ENCODE results near the gene TENM4. TPM values are rescaled to one million over a fixed set of nuclear protein-coding genes. Genes with fewer than 3 reads are reported as not detected.

The TENM4 gene
- total RNA-seq, 1 donor from 2014 or later, result 117 TPM

- H3K27me3 Mint-ChIP-seq, result no peaks in the 10 kb centered on the region
- H3K4me3 Mint-ChIP-seq (ENCODE audit: low read depth), result no peak overlapping the region
- peaks cover 21% of the 10 kb centered on the region for H3K36me3 Mint-ChIP-seq (ENCODE audit: insufficient read depth)
- H3K9me3 Mint-ChIP-seq (ENCODE audit: low read depth), result no peaks in the 10 kb centered on the region
- no peak overlapping the region for H3K27ac Mint-ChIP-seq
- peaks cover 9% of the 10 kb centered on the region for H3K4me1 Mint-ChIP-seq (ENCODE audit: low read depth)
- DNase-seq (ENCODE audit: low spot score, unreplicated experiment), result no peak
- TF ChIP-seq CTCF (IDR thresholded peaks at IDR 0.05; ENCODE audit: unreplicated experiment), result no peak
These were observed 650.0 kb downstream of the TENM4 start for GRCh38 chr11:78790784-78791183.

- Mint-ChIP-seq H3K27ac (no peak overlapping the region), H3K4me1 (ENCODE audit: low read depth) (peaks cover 17% of the 10 kb centered on the region), H3K27me3 (no peaks in the 10 kb centered on the region), H3K36me3 (ENCODE audit: insufficient read depth) (peaks cover 20% of the 10 kb centered on the region), H3K9me3 (ENCODE audit: low read depth) (no peaks in the 10 kb centered on the region), H3K4me3 (ENCODE audit: low read depth) (no peak overlapping the region)
- TF ChIP-seq CTCF (IDR thresholded peaks at IDR 0.05; ENCODE audit: unreplicated experiment), result no peak
- no peak for DNase-seq (ENCODE audit: low spot score, unreplicated experiment)
These were observed 651.5 kb downstream of the TENM4 start for GRCh38 chr11:78789375-78789774.

GRCh38 chr11:78788533-78788932 is 652.3 kb downstream of the TENM4 start:
- no peak overlapping the region for H3K4me3 Mint-ChIP-seq (ENCODE audit: low read depth)
- no peak overlapping the region for H3K27ac Mint-ChIP-seq
- H3K36me3 Mint-ChIP-seq (ENCODE audit: insufficient read depth), result peaks cover 17% of the 10 kb centered on the region
- H3K27me3 Mint-ChIP-seq, result no peaks in the 10 kb centered on the region
- no peak for TF ChIP-seq CTCF (IDR thresholded peaks at IDR 0.05; ENCODE audit: unreplicated experiment)
- H3K4me1 Mint-ChIP-seq (ENCODE audit: low read depth), result peaks cover 24% of the 10 kb centered on the region
- no peak for DNase-seq (ENCODE audit: low spot score, unreplicated experiment)
- no peaks in the 10 kb centered on the region for H3K9me3 Mint-ChIP-seq (ENCODE audit: low read depth)

GRCh38 chr11:78787696-78788095 is 653.1 kb downstream of the TENM4 start:
- no peak overlapping the region for H3K27ac Mint-ChIP-seq
- H3K9me3 Mint-ChIP-seq (ENCODE audit: low read depth), result no peaks in the 10 kb centered on the region
- no peak overlapping the region for H3K4me3 Mint-ChIP-seq (ENCODE audit: low read depth)
- peaks cover 17% of the 10 kb centered on the region for H3K36me3 Mint-ChIP-seq (ENCODE audit: insufficient read depth)
- H3K4me1 Mint-ChIP-seq (ENCODE audit: low read depth), result peaks cover 27% of the 10 kb centered on the region
- no peak for DNase-seq (ENCODE audit: low spot score, unreplicated experiment)
- TF ChIP-seq CTCF (IDR thresholded peaks at IDR 0.05; ENCODE audit: unreplicated experiment), result no peak
- no peaks in the 10 kb centered on the region for H3K27me3 Mint-ChIP-seq

- H3K9me3 Mint-ChIP-seq (ENCODE audit: low read depth), result no peaks in the 10 kb centered on the region
- no peak for DNase-seq (ENCODE audit: low spot score, unreplicated experiment)
- peaks cover 15% of the 10 kb centered on the region for H3K36me3 Mint-ChIP-seq (ENCODE audit: insufficient read depth)
- no peak overlapping the region for H3K27ac Mint-ChIP-seq
- H3K4me1 Mint-ChIP-seq (ENCODE audit: low read depth), result peaks cover 27% of the 10 kb centered on the region
- H3K27me3 Mint-ChIP-seq, result no peaks in the 10 kb centered on the region
- no peak overlapping the region for H3K4me3 Mint-ChIP-seq (ENCODE audit: low read depth)
- no peak for TF ChIP-seq CTCF (IDR thresholded peaks at IDR 0.05; ENCODE audit: unreplicated experiment)
These were observed 654.1 kb downstream of the TENM4 start for GRCh38 chr11:78786746-78787145.

Measured in progenitor cell of endocrine pancreas (in vitro differentiated cells).